ENCODE results near the gene STAT5B. TPM values are rescaled to one million over a fixed set of nuclear protein-coding genes. Genes with fewer than 3 reads are reported as not detected.

The STAT5B gene
- total RNA-seq, 1 donor from 2014 or later = 46.8 TPM

DNA sequence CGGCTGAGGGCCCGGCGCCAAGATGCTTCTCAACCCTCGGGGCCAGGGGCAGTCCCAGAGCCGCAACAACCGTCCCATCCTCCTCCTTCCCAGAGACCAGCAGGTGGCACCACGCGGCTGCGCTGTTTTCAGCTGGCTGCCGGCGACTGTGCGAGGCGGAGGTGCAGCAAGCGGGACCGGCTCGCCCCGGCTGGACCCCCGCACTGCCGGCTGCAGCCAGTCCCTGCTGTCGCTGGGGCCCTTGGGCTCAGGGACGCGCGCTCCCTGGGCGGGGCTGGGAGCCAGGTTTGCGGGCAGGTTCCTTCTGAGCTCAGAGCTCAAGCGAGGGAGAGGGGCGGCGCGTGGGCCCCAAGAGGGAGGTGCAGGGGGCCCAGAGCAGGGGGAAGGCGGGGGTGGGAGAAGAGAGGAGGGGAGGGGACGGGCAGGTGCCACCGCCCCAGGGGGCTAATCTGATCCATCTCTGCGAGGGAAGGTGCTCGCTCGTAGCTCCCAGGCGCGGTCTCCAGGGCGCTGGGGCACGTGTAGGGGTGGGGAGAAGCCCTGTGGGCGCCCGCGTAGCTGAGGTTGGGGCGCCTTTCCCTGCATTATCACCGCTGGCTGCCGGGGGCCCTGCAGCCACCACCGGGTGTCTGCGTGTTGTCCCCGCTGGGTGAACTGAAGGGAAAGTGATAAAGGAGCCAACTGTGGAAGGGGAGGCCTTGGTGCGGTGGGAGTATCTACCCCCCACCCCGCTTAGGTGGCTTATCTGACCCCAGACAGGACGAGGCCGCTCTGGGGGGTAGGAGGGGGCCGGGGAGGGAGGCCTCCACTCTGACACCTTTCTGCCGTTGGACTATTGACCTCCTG is 36.3 kb upstream of the STAT5B start:
- H3K4me3 Mint-ChIP-seq (ENCODE audit: low read depth) = peak overlapping the region; percentile 51
- H3K27ac Mint-ChIP-seq = peak overlapping the region; percentile 53
- DNase-seq (ENCODE audit: low spot score, unreplicated experiment) = peak; percentile 78
- H3K27me3 Mint-ChIP-seq = peaks cover 24% of the 10 kb centered on the region
- no peaks in the 10 kb centered on the region for H3K9me3 Mint-ChIP-seq (ENCODE audit: low read depth)
- H3K36me3 Mint-ChIP-seq (ENCODE audit: insufficient read depth) = peaks cover 7% of the 10 kb centered on the region
- TF ChIP-seq, protein P1, sequence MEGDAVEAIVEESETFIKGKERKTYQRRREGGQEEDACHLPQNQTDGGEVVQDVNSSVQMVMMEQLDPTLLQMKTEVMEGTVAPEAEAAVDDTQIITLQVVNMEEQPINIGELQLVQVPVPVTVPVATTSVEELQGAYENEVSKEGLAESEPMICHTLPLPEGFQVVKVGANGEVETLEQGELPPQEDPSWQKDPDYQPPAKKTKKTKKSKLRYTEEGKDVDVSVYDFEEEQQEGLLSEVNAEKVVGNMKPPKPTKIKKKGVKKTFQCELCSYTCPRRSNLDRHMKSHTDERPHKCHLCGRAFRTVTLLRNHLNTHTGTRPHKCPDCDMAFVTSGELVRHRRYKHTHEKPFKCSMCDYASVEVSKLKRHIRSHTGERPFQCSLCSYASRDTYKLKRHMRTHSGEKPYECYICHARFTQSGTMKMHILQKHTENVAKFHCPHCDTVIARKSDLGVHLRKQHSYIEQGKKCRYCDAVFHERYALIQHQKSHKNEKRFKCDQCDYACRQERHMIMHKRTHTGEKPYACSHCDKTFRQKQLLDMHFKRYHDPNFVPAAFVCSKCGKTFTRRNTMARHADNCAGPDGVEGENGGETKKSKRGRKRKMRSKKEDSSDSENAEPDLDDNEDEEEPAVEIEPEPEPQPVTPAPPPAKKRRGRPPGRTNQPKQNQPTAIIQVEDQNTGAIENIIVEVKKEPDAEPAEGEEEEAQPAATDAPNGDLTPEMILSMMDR (IDR thresholded peaks at IDR 0.05; ENCODE audit: unreplicated experiment) = peak; percentile 71
- peaks cover 33% of the 10 kb centered on the region for H3K4me1 Mint-ChIP-seq (ENCODE audit: low read depth)

DNA sequence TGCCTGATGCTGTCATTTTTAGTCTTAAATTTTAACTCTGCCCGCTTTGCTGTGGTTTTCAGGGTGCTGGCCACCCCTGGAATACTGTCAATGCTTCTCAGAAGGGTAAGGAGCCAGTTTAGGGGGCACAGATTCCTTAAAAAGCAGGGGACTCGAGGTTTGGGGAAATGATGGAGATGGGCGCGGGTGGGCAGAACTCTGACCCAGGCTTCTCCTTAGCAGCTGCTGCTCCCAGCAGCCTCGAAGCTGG is 35.8 kb upstream of the STAT5B start:
- peak overlapping the region; percentile 53 for H3K27ac Mint-ChIP-seq
- peaks cover 7% of the 10 kb centered on the region for H3K36me3 Mint-ChIP-seq (ENCODE audit: insufficient read depth)
- peaks cover 24% of the 10 kb centered on the region for H3K27me3 Mint-ChIP-seq
- peaks cover 27% of the 10 kb centered on the region for H3K4me1 Mint-ChIP-seq (ENCODE audit: low read depth)
- peak overlapping the region; percentile 51 for H3K4me3 Mint-ChIP-seq (ENCODE audit: low read depth)
- no peak for DNase-seq (ENCODE audit: low spot score, unreplicated experiment)
- no peaks in the 10 kb centered on the region for H3K9me3 Mint-ChIP-seq (ENCODE audit: low read depth)
- TF ChIP-seq, protein P1 (IDR thresholded peaks at IDR 0.05; ENCODE audit: unreplicated experiment) = no peak

DNA sequence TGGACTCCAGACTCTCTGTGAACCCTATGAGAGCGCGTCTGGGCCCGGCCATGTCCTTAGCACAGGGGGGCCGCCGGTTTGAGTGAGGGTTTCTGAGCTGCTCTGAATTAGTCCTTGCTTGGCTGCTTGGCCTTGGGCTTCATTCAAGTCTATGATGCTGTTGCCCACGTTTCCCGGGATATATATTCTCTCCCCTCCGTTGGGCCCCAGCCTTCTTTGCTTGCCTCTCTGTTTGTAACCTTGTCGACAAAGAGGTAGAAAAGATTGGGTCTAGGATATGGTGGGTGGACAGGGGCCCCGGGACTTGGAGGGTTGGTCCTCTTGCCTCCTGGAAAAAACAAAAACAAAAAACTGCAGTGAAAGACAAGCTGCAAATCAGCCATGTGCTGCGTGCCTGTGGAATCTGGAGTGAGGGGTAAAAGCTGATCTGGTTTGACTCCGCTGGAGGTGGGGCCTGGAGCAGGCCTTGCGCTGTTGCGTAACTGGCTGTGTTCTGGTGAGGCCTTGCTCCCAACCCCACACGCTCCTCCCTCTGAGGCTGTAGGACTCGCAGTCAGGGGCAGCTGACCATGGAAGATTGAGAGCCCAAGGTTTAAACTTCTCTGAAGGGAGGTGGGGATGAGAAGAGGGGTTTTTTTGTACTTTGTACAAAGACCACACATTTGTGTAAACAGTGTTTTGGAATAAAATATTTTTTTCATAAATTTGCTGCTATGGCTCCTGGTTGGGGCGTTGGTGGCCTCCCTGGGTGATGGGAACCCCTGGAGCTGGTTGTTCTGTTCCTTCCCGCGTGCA is 35.2 kb upstream of the STAT5B start:
- Mint-ChIP-seq H3K27ac (peak overlapping the region; percentile 53), H3K27me3 (peaks cover 24% of the 10 kb centered on the region), H3K4me3 (ENCODE audit: low read depth) (peak overlapping the region; percentile 44), H3K9me3 (ENCODE audit: low read depth) (no peaks in the 10 kb centered on the region), H3K4me1 (ENCODE audit: low read depth) (peaks cover 23% of the 10 kb centered on the region), H3K36me3 (ENCODE audit: insufficient read depth) (peaks cover 6% of the 10 kb centered on the region)
- no peak for DNase-seq (ENCODE audit: low spot score, unreplicated experiment)
- TF ChIP-seq, protein P1 (IDR thresholded peaks at IDR 0.05; ENCODE audit: unreplicated experiment) = no peak

DNA sequence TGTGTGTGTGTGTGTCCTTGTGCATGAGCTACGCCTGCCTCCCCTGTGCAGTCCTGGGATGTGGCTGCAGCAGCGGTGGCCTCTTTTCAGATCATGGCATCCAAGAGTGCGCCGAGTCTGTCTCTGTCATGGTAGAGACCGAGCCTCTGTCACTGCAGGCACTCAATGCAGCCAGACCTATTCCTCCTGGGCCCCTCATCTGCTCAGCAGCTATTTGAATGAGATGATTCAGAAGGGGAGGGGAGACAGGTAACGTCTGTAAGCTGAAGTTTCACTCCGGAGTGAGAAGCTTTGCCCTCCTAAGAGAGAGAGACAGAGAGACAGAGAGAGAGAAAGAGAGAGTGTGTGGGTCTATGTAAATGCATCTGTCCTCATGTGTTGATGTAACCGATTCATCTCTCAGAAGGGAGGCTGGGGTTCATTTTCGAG is 34.6 kb upstream of the STAT5B start:
- H3K27me3 Mint-ChIP-seq = peaks cover 24% of the 10 kb centered on the region
- H3K9me3 Mint-ChIP-seq (ENCODE audit: low read depth) = no peaks in the 10 kb centered on the region
- no peak for DNase-seq (ENCODE audit: low spot score, unreplicated experiment)
- H3K27ac Mint-ChIP-seq = no peak overlapping the region
- no peak overlapping the region for H3K4me3 Mint-ChIP-seq (ENCODE audit: low read depth)
- H3K4me1 Mint-ChIP-seq (ENCODE audit: low read depth) = peaks cover 21% of the 10 kb centered on the region
- TF ChIP-seq, protein P1 (IDR thresholded peaks at IDR 0.05; ENCODE audit: unreplicated experiment) = no peak
- H3K36me3 Mint-ChIP-seq (ENCODE audit: insufficient read depth) = peaks cover 6% of the 10 kb centered on the region

DNA sequence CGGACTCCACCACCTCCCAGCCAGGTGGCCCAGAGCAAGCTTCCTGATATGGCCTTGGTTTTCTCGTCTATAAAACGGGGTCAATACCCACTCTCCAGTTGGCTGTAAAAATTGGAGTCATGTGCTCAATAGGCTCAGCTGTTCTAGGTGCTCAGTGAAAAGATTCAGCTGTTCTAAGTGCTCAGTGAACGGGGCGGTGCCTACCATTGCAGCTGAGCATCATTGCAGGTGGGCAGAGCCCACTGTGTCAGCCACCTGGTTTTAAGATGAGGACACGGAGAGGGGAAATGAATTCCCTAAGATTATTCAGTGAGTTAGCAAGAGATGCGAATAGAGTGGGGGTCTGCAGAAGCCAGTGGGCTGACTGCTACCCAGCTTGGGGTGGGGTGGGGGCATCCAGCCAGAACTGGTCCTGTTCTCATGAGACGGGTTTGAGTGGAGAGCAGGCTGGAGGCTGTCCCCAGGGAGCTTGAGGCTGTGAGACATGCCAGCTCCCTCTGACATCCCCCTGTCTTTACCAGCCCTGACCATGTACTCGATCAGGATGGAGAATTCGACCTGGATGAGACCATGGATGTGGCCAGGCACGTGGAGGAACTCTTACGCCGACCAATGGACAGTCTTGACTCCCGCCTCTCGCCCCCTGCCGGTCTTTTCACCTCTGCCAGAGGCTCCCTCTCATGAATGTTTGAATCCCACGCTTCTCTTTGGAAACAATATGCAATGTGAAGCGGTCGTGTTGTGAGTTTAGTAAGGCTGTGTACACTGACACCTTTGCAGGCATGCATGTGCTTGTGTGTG is 34.0 kb upstream of the STAT5B start:
- H3K27ac Mint-ChIP-seq = no peak overlapping the region
- no peaks in the 10 kb centered on the region for H3K9me3 Mint-ChIP-seq (ENCODE audit: low read depth)
- TF ChIP-seq, protein P1 (IDR thresholded peaks at IDR 0.05; ENCODE audit: unreplicated experiment) = no peak
- H3K27me3 Mint-ChIP-seq = peaks cover 24% of the 10 kb centered on the region
- peaks cover 3% of the 10 kb centered on the region for H3K36me3 Mint-ChIP-seq (ENCODE audit: insufficient read depth)
- H3K4me1 Mint-ChIP-seq (ENCODE audit: low read depth) = peaks cover 14% of the 10 kb centered on the region
- no peak for DNase-seq (ENCODE audit: low spot score, unreplicated experiment)
- H3K4me3 Mint-ChIP-seq (ENCODE audit: low read depth) = no peak overlapping the region

All from progenitor cell of endocrine pancreas (in vitro differentiated cells).